CD4-positive, alpha-beta T cell treated with Interleukin-4 for 1 hour (primary cell): ENCODE data around the gene EFCAB6.

ENCODE experiments used
- DNase-seq, 2 donors: peaks; one replicate each; pipeline ENCODE4 v3.0.0-alpha.2; 2020 to 2022

EFCAB6 gene

DNA sequence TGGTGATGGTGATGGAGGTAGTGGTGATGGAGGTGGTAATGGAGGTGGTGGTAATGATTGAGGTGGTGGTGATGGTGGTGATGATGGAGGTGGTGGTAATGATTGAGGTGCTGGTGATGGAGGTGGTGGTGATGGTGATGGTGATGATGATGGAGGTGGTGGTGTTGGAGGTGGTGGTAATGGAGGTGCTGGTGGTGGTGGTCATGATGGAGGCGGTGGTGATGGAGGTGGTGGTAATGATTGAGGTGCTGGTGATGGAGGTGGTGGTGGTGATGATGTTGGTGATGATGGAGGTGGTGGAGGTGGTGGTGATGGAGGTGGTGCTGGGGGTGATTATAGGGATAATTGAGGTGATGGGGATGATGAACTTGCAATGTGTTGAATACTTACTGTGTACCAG lies 320.4 kb downstream of the EFCAB6 start:
- no peak for DNase-seq

DNA sequence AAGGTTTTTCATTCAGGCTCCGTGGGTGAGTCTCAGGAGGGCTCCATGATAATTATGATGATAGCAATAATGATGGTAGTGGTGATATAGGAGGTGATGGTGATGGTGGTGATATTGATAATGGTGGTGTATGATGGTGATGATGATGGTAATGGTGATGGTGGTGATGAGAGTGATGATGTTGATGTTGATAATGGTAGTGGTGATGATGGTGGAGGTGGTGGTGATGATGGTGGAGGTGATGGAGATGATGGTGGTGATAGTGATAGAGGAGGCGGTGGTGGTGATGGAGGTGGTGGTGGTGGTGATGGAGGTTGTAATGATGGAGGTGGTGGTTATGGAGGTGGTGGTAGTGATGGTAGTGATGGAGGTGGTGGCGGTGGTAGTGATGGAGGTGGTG lies 320.9 kb downstream of the EFCAB6 start:
- no peak for DNase-seq

DNA sequence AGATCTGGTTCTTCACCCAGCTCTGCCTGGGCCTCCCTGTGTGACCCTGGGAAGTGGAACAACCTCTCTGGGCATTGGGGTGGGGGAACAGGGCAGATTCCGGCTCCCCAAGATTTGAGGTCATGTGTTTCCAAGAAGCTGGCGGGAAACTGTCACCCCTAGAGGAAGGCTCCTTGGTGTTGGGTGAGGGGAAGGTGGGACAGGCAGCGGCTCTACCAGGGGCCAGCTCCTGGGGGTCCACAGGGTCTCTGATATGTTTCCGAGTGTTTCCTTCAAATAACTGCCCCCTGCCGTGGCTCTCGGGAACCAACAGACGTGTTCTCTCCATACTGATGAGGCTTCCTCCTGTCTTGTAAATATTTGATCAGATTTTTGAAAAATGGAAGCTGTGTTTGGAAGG lies 321.8 kb downstream of the EFCAB6 start:
- no peak for DNase-seq

DNA sequence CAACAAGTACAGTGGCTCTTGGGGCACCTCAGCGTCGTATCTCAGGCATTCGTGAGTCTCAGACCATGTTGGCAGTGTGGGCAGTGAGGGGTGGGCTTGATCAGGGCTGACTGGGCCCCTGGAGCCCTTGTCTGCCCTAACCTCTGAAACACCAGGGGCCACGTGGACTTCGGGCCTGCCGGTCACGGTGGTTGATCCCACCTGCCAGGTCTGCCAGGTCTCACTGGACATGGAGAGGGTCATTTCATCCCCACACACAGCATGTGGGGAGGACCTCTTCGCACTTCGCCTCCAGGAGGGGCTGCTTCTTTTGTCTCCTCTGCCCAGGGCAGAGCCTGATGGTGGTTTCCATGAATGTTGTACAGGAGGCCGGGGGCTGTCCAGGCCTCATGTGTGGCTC lies 323.2 kb downstream of the EFCAB6 start:
- DNase-seq, result no peak

DNA sequence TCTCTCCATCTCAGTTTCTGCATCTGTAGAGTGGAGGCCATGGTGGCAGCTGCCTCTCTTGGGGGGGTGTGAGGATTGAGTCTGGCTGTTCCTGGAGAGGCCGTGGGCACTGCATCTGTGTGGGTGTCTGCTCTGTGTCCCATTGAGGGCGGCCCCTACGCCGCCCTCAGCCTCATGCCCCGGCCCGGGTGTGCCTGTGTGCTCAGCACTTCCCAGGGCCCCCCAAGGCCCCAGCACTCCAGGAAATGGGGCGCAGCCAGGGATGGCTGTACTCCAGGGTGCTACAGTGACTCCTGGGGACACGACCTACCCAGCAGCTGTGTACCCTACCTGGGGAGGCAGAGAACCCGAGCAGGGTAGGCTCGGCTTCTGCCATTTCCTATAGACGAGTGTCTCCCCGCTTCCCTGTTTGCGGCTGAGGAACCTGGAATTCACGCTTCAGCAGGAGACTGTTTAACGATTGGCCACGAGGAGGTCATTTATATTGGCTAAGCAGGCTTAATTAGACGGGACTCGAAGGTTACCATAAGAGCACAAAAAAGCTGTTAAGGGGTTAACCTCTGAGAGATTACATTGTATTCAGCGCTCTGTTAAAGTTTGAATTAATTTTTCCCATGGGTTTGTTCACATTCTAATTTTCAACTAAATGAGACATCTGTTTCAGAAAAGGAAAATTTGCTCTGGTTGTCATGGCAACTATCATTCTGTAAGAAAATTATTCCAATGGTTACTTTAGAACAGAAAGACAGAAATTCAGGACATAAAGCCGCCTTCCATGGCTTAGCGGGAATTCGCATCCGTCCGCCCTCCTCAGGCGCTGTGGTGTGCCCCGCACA lies 323.9 kb downstream of the EFCAB6 start:
- DNase-seq, result no peak

DNA sequence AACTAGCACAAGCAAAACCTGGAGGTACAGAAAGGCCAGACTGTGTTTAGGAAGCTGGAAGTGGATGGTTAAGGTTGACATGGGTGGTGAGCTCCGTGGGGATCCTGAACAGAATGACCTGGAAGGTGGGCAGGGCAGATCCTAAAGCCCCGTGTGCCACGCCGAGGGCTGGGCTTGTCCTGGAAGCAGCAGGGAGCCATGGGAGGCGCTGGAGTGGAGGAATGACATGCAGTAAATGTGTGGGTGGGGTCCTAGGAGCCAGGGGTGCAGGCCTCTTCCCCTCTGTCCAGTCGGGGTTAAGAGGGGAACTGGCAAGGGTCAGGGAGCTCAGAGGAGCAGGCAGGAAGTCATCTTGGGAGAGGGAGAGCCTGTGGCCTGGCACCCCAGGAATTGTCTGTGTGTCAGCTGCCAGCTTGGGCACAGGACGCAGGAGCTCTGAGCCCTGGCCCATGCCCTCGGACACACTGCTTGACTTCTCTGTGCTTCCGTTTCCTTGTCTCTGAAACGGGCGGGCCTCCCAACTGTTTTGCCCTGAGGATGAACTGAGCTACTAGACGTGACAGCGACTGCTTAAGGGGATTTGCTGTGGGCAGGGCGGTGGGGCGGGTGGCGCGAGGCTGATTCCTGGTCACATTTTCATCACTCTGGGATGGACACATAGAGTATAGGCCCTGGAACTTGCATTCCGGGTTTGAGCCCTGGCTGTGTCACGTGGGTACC lies 324.6 kb downstream of the EFCAB6 start:
- no peak for DNase-seq

DNA sequence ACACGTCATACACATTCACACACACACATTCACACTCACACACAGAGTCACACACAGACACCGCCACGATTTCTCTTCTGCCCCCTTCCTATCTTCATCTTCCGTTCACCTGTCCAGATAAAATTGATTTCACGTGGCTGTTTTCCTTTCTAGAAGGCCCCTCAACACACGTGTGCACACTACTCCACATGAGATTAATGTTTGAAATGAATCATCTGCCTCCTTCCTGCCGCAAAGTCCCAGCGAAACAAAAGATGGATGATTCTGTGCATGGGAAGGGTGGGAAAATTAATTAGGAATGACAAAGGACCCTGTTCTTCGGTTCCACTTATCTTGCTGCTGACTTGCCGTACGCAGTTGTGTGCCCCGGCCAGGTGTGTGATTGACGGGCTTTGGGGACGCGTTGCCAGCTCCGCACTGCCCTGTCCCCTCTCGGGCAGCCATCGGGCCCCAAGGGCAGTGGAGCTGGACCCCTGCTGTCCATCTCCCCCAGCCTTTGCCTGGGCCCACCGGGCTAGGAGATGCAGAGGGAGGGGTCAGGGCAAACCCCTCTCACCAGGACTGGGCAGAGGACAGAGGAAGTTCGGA lies 326.5 kb downstream of the EFCAB6 start:
- DNase-seq, result no peak

DNA sequence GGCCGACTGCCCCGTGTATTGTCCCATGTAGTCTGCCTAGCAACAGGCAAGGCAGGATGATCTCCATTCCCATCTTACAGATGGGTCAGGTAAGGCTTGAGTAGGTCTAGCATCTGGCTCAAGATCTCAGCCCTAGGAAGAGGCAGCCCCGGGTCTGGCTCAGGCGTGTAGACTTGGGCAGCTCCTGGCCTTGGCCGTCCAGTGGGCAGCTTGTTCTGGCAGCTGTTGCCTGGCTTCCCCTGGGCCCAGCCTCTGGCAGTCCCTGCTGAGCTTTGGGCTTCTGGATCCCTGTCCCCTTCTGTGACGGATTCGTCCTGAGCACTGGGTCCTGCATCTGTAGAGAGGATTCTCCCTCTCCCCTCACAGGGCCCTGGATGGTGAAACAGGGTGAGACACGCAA lies 327.9 kb downstream of the EFCAB6 start:
- DNase-seq, result no peak

DNA sequence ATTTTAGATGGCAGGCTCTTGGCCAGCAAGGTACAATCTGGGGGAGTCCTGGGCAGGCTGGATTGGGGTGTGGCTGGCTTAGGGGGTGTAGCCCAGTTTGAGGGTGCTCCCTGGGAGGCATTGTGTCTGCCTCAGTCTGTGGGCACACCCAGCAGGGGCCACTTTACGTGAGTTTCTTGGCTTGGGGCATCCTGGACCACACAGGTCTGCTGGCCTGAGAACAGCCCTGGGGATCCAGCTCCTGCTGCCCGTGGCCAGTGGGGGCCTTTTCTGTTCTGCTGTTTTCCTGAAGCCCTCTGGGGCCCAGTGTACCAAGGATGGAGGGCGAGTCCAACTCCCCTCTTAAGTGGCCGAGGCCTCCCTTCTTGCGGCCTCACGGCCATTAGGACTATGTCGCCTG lies 328.4 kb downstream of the EFCAB6 start:
- DNase-seq, result no peak

DNA sequence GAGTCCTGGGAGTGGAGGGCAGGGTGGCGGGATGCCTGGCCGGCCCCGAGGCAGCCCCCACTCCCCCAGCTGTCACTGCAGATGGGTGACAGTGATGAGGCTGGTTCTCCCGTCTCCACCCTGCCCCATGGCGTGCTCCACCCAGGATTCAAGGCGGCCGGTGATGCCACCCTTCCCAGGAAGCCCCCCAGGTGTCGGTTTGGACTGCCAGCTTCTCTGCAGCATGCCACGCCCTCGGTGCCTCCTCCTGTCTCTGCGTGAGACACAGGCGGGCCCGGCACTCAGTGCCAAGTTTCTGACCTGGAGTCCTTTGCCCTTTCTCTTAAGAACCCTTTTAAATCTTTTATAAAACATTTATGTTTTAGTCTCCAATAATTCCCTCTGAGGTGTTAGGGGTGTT lies 328.8 kb downstream of the EFCAB6 start:
- no peak for DNase-seq

DNA sequence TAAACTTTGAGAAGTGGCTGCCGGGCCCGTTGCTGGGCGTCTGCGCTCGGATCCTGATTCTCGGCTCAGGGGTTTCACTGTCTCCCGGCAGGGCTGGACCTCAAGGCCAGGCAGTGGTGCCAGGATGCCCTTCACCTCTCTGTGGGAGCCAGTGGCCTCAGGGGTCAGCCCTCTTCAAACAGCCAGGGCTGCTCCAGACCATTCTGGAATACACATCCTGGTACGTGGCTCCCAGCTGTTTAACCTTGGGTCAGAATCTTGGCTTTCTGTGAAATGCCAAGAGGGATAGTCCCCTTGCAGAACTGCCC lies 329.8 kb downstream of the EFCAB6 start:
- no peak for DNase-seq

DNA sequence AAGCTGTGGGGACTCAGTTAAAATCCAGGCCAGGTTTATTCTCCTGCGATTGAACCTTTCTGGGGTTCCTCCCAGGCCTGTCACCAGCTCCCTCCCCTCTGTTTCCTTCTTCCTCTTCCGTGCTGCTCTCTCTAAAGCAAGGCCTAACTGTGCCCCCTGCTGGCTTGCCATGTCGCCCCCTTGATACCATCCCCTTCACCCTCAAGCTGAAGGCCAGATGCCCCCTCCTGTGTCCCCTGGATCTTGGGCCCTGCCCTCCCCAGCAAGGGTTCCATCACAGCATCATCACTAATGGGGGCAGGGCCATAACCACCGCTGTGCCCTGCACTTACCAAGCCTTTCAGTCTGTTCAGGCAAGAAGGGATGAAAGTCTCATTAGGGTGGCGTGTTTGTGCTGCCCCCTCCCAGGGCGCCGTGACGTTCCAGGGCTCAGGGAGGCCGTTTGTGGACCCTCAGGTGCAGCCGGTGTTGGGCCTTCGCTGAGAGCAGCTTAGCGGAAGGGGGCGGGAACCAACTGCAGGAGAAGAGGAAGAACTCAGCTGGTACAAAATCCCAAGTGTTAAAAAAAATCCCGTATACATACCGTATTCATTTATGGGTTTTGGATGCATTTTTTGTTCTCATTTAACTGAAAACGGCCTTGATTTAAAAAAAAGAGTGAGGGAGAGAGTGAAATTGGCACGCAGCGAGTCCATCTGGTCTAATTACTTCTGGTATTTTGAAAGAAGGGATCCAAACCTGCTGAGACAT lies 330.4 kb downstream of the EFCAB6 start:
- peak; percentile 17 to 32 for DNase-seq

DNA sequence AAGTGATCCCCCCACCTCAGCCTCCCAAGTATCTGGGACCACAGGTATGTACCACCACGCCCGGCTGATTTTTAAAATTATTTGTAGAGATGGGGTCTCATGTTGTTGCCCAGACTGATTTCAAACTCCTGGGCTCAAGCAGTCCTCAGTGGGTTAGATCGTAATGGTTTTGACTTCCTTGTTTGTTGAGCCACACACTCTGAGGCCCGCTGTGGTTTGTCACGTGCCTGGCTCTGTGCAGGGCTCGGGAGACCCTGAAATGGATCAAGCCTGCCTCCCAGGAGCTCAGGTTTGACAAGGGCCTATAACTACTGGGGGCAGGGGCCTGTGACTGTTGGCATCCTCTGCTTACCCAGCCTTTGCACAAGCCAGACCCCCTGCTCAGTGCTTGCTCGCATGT lies 332.1 kb downstream of the EFCAB6 start:
- DNase-seq, result no peak

DNA sequence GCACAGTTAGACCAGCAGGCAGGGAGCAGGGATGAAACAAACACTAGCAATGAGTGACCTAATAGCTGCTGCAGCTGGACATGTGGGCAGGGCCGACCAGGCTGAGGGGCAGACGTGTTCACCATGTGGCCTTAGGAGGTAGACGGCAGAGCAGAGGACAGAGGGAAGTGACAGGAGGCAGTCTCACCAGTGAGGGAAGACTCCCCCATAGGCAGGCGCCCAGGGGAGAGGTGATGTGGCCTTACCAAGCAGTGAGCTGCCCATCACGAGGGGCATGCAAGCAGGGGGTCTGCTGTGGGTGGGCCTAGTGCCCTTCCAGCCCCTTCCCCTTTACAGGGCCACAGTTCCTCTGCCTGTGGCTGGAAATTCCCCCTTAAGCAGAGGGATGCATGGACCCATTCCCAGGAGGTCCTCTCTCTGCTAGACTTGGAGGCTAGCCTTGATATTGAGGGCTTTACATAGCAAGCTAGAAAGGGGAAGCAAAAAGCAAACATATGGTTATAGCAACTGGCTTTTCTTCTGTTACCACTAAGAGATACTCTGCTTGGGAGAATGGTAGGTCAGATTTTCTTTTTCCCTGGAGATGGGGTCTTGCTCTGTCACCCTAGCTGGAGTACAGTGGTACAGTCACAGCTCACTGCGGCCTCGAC lies 332.7 kb downstream of the EFCAB6 start:
- no peak for DNase-seq
